A549 (cell line): Measurements from ENCODE around the gene SLC13A4. TPM values are rescaled to one million over a fixed set of nuclear protein-coding genes. Genes with fewer than 3 reads are reported as not detected.
A peak's percentile ranks its signal among the peaks of the same experiment; 100 is the strongest.

Experiments
- ATAC-seq, 2 experiments: fragments of 200-7000 bp in 1 of 2; fragments of >200 bp in 1 of 2; cut with Nextera tagmentation in 1 of 2; cut with Tn5 transposase in 1 of 2; 3 replicates each; pipeline versions ENCODE4 v1.8.0 to v1.9.1; 2018 to 2020; ENCODE audit warnings: mild to moderate bottlenecking in 1 of 2, moderate library complexity in 1 of 2
- CTCF ChIA-PET: fragments of 300-600 bp; sonication (Branson Sonifier 250); formaldehyde crosslinking; extraction: SDS; loops from one replicate; lab custom pipeline; 2021; ENCODE audit warnings: antibody characterized with exemption, inconsistent platforms; lab: Yijun Ruan, JAX
- POLR2A ChIA-PET: fragments of 350-600 bp; formaldehyde crosslinking; extraction: SDS; loops from one replicate; lab custom pipeline; 2021; ENCODE audit warnings: antibody characterized with exemption, inconsistent platforms; lab: Yijun Ruan, JAX
- DNase-seq, 2 experiments: peaks; one replicate each; pipeline versions ENCODE4 v3.0.0 to v3.0.0-alpha.2; 2011 to 2016; ENCODE audit warnings: low read depth in 1 of 2, low spot score in 1 of 2
- FAIRE-seq: peaks from 2 replicates; lab custom pipeline; 2011; peaks lifted over from hg19 to GRCh38; lab: Jason Lieb, UNC
- H3K27ac ChIP-seq, 2 experiments: fragments of >200 bp; sonication (Bioruptor Twin); formaldehyde crosslinking; 3 replicates each; pipeline ENCODE4 v1.5.1; 2016 to 2017
- H3K4me1 ChIP-seq: fragments of >200 bp; sonication (Bioruptor Twin); formaldehyde crosslinking; 3 replicates; pipeline ENCODE4 v1.6.1; 2016
- H3K4me2 ChIP-seq: fragments of >200 bp; sonication (Bioruptor Twin); formaldehyde crosslinking; 3 replicates; pipeline ENCODE4 v1.6.1; 2016
- H3K4me3 ChIP-seq: fragments of >200 bp; sonication (Bioruptor Twin); formaldehyde crosslinking; 3 replicates; pipeline ENCODE4 v1.5.1; 2016
- H3K9me3 ChIP-seq: fragments of >200 bp; sonication (Bioruptor Twin); formaldehyde crosslinking; 3 replicates; pipeline ENCODE4 v1.6.1; 2016
- CBX8 ChIP-seq: fragments of 200-600 bp; sonication (generic); IDR thresholded peaks from 2 replicates; pipeline ENCODE4 v1.6.1; 2016
- CHD4 ChIP-seq: fragments of 200-600 bp; sonication (generic); IDR thresholded peaks from 2 replicates; pipeline ENCODE4 v1.6.1; 2016; ENCODE audit warnings: antibody characterized with exemption, mild to moderate bottlenecking, borderline replicate concordance
- EP300 ChIP-seq, 2 experiments: fragments of >200 bp; sonication (Bioruptor Twin); formaldehyde crosslinking; IDR thresholded peaks; 2 replicates in 1 of 2; 3 replicates in 1 of 2; pipeline ENCODE4 v1.6.1; 2016 to 2017
- FOSB ChIP-seq: fragments of 250-450 bp; sonication (Bioruptor Pico); IDR thresholded peaks from 2 replicates; pipeline ENCODE4 v1.5.0; 2020; ENCODE audit warnings: mild to moderate bottlenecking, moderate library complexity
- HES2 ChIP-seq: fragments of >200 bp; sonication (Bioruptor Twin); formaldehyde crosslinking; IDR thresholded peaks from 2 replicates; pipeline ENCODE4 v1.6.1; 2016
- HOXA7 ChIP-seq: fragments of 250-450 bp; sonication (Bioruptor Pico); IDR thresholded peaks from 2 replicates; pipeline ENCODE4 v1.5.0; 2020; ENCODE audit warnings: mild to moderate bottlenecking, moderate library complexity
- HOXB13 ChIP-seq: fragments of 250-450 bp; sonication (Bioruptor Pico); IDR thresholded peaks from 2 replicates; pipeline ENCODE4 v1.5.0; 2020; ENCODE audit warnings: low read depth, mild to moderate bottlenecking, moderate library complexity
- JUN ChIP-seq, 2 experiments: fragments of >200 bp; sonication (Bioruptor Twin); formaldehyde crosslinking; IDR thresholded peaks; 2 replicates in 1 of 2; 3 replicates in 1 of 2; pipeline ENCODE4 v1.6.1; 2016 to 2017
- JUNB ChIP-seq: fragments of >200 bp; sonication (Bioruptor Twin); formaldehyde crosslinking; IDR thresholded peaks from 2 replicates; pipeline ENCODE4 v1.6.1; 2016
- KDM1A ChIP-seq: fragments of 200-600 bp; sonication (generic); IDR thresholded peaks from 2 replicates; pipeline ENCODE4 v1.6.1; 2016; ENCODE audit warnings: low read depth, mild to moderate bottlenecking
- KDM5A ChIP-seq: fragments of 200-600 bp; sonication (generic); IDR thresholded peaks from 2 replicates; pipeline ENCODE4 v1.6.1; 2016; ENCODE audit warnings: antibody characterized with exemption, mild to moderate bottlenecking
- NR3C1 ChIP-seq: fragments of >200 bp; sonication (Bioruptor Twin); formaldehyde crosslinking; IDR thresholded peaks from 3 replicates; pipeline ENCODE4 v1.6.1; 2017
- POLR2A ChIP-seq: IDR thresholded peaks from 2 replicates; pipeline ENCODE4 v1.6.1; 2012; ENCODE audit warnings: mild to moderate bottlenecking, low read length
- POLR2AphosphoS2 ChIP-seq: conservative IDR thresholded peaks from 2 replicates; pipeline ENCODE4 v1.6.1; 2012; ENCODE audit warnings: low read length, improper control_type of control experiment, inconsistent platforms
- RCOR1 ChIP-seq: fragments of 150-350 bp; IDR thresholded peaks from 2 replicates; pipeline ENCODE4 v1.6.1; 2014; ENCODE audit warnings: antibody characterized with exemption, low read length, low read depth
- RFX5 ChIP-seq: fragments of 450-650 bp; IDR thresholded peaks from 2 replicates; pipeline ENCODE4 v1.7.1; 2014; ENCODE audit warnings: antibody characterized with exemption, mild to moderate bottlenecking, moderate library complexity
- RNF2 ChIP-seq: fragments of 200-600 bp; sonication (generic); IDR thresholded peaks from 2 replicates; pipeline ENCODE4 v1.6.1; 2016; ENCODE audit warnings: low read depth, mild to moderate bottlenecking, antibody characterized with exemption, moderate library complexity, borderline replicate concordance
- SREBF2 ChIP-seq: fragments of 450-650 bp; IDR thresholded peaks from 2 replicates; pipeline ENCODE4 v1.6.1; 2014; ENCODE audit warnings: mild to moderate bottlenecking, moderate library complexity
- TFCP2L1 ChIP-seq: fragments of 250-450 bp; sonication (Bioruptor Pico); IDR thresholded peaks from 2 replicates; pipeline ENCODE4 v1.5.0; 2021; ENCODE audit warnings: mild to moderate bottlenecking
- TP53 ChIP-seq: fragments of 250-450 bp; sonication (Bioruptor Pico); IDR thresholded peaks from 2 replicates; pipeline ENCODE4 v1.5.0; 2021; ENCODE audit warnings: mild to moderate bottlenecking, moderate library complexity
- ZC3H11A ChIP-seq: fragments of 450-650 bp; IDR thresholded peaks from 2 replicates; pipeline ENCODE4 v1.6.1; 2014; ENCODE audit warnings: antibody characterized with exemption, mild to moderate bottlenecking
- WGBS: methylation state at CpG from one replicate; pipeline ENCODE4 v1.1.6; 2017; ENCODE audit errors: missing lambda C conversion rate; 5-methylcytosine and 5-hydroxymethylcytosine counted together
- polyA plus RNA-seq, 4 experiments: library from polyadenylated mRNA; depleted of rRNA in 3 of 4; stranded (reverse); fragments of >200 nt; fragmentation: RNase III in 1 of 4; extraction: RNeasy Plus Mini Kit Qiagen cat#74134 plus additional on column Dnase treatment in 1 of 4; gene quantifications; 2 replicates in 3 of 4; 3 replicates in 1 of 4; pipeline ENCODE4 v1.2.3, GENCODE V29; 2011 to 2017
- TF ChIP-seq, protein P1 (sequence below): IDR thresholded peaks from 2 replicates; pipeline ENCODE4 v1.6.1; 2012
- TF ChIP-seq, protein P2 (sequence below): fragments of >200 bp; sonication (Bioruptor Twin); formaldehyde crosslinking; IDR thresholded peaks from 3 replicates; pipeline ENCODE4 v1.5.1; 2016
- TF ChIP-seq, protein P3 (sequence below): IDR thresholded peaks from 2 replicates; pipeline ENCODE4 v1.6.1; 2012

Gene SLC13A4
- polyA plus RNA-seq, 2 of the 4 experiments (the other 2 are of a cell fraction) = not detected

GRCh38 chr7:135684136-135684535 is 43.9 kb downstream of the SLC13A4 start:
- TF ChIP-seq POLR2AphosphoS2 = no peak
- no peak for TF ChIP-seq JUN (IDR thresholded peaks at IDR 0.05)
- no peak for TF ChIP-seq HES2
- no peak for TF ChIP-seq TP53 (CRISPR knock-in tag)
- TF ChIP-seq CBX8 = no peak
- no peak for TF ChIP-seq POLR2A
- TF ChIP-seq NR3C1 = no peak
- no peak for TF ChIP-seq ZC3H11A
- TF ChIP-seq JUNB = no peak
- no peak for TF ChIP-seq FOSB (CRISPR knock-in tag)
- TF ChIP-seq CHD4 = no peak
- TF ChIP-seq KDM1A = no peak
- no peak for TF ChIP-seq KDM5A
- TF ChIP-seq HOXA7 = no peak
- TF ChIP-seq EP300 (IDR thresholded peaks at IDR 0.05) = no peak
- no peak for TF ChIP-seq RFX5
- TF ChIP-seq HOXB13 (CRISPR knock-in tag) = no peak
- TF ChIP-seq, protein P1, sequence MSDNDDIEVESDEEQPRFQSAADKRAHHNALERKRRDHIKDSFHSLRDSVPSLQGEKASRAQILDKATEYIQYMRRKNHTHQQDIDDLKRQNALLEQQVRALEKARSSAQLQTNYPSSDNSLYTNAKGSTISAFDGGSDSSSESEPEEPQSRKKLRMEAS = no peak
- TF ChIP-seq, all 56 proteins: peak for 0
- WGBS = 69% methylated on average over 3 of the region's 3 CpGs
- ChIA-PET POLR2A (interaction anchor here (1.4 kb wide), 1 partner anchor 21 kb away, joined by 5 read pairs; the partner anchor contains the start of gene STMP1), CTCF (interaction anchor here (0.9 to 3.5 kb wide), 3 partner anchors 12 to 27 kb away, joined by 3 to 25 read pairs (median 3); no protein-coding TSS in a partner anchor)
- H3K4me2 ChIP-seq = no peak overlapping the region
- no peak overlapping the region for H3K27ac ChIP-seq
- no peak overlapping the region for H3K4me3 ChIP-seq
- H3K9me3 ChIP-seq = no peaks in the 10 kb centered on the region
- FAIRE-seq = no peak
- DNase-seq = no peak
- ATAC-seq = peak in 1 of 2 experiments; percentile 25; a peak in 2 of 6 replicates
- H3K4me1 ChIP-seq = no peaks in the 10 kb centered on the region

GRCh38 chr7:135683609-135684008 is 44.4 kb downstream of the SLC13A4 start:
- H3K9me3 ChIP-seq = no peaks in the 10 kb centered on the region
- POLR2A ChIA-PET = interaction anchor here (1.4 kb wide), 1 partner anchor 21 kb away, joined by 5 read pairs; the partner anchor contains the start of gene STMP1
- FAIRE-seq (no peak), DNase-seq (no peak), ATAC-seq (no peak)
- CTCF ChIA-PET = interaction anchor here (0.9 to 3.5 kb wide), 2 partner anchors 11 to 27 kb away, joined by 3 to 25 read pairs; no protein-coding TSS in a partner anchor
- 94% methylated on average over 3 of the region's 3 CpGs for WGBS
- no peak overlapping the region for H3K4me3 ChIP-seq
- no peak overlapping the region for H3K4me2 ChIP-seq
- TF ChIP-seq HOXA7 (no peak), KDM1A (no peak), RCOR1 (no peak), SREBF2 (no peak)
- no peak overlapping the region for H3K27ac ChIP-seq
- H3K4me1 ChIP-seq = no peaks in the 10 kb centered on the region

DNA sequence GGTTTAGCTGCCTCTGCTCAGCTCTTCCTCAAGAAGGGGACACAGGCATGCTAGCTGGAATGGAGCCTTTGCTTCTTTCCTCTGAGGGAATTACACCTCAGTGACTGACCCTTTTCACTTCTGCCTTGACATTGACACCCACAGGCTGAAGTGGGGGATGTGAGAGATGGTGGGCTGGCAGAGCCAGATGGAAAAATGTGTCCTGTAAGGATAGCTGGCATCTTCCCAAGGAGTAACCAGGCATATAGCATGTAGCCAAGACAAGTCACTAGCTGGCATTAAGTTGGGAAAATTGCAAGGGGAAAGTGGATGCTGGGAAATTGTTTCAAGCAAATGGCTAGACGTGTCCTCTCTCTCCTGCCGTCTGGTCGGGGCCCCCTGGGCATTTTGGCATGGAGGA is 45.8 kb downstream of the SLC13A4 start:
- no peak for FAIRE-seq

More for the DNA sequence above, 45.8 kb downstream of the SLC13A4 start:
- CTCF ChIA-PET = interaction anchor here (0.6 to 1.2 kb wide), 3 partner anchors 29 to 432 kb away, joined by 3 to 5 read pairs (median 4); no protein-coding TSS in a partner anchor
- ATAC-seq (no peak), DNase-seq (no peak)
- POLR2A ChIA-PET = interaction anchor here (1.3 kb wide), 1 partner anchor 9 kb away, joined by 4 read pairs; no protein-coding TSS in a partner anchor
- Histone ChIP-seq H3K4me3 (no peak overlapping the region), H3K4me2 (no peak overlapping the region), H3K9me3 (no peaks in the 10 kb centered on the region), H3K4me1 (no peaks in the 10 kb centered on the region), H3K27ac (no peak overlapping the region)
- TF ChIP-seq RCOR1 (no peak), RNF2 (no peak), TFCP2L1 (CRISPR knock-in tag) (no peak)
- TF ChIP-seq, protein P2, sequence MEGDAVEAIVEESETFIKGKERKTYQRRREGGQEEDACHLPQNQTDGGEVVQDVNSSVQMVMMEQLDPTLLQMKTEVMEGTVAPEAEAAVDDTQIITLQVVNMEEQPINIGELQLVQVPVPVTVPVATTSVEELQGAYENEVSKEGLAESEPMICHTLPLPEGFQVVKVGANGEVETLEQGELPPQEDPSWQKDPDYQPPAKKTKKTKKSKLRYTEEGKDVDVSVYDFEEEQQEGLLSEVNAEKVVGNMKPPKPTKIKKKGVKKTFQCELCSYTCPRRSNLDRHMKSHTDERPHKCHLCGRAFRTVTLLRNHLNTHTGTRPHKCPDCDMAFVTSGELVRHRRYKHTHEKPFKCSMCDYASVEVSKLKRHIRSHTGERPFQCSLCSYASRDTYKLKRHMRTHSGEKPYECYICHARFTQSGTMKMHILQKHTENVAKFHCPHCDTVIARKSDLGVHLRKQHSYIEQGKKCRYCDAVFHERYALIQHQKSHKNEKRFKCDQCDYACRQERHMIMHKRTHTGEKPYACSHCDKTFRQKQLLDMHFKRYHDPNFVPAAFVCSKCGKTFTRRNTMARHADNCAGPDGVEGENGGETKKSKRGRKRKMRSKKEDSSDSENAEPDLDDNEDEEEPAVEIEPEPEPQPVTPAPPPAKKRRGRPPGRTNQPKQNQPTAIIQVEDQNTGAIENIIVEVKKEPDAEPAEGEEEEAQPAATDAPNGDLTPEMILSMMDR = no peak
- TF ChIP-seq, protein P3, sequence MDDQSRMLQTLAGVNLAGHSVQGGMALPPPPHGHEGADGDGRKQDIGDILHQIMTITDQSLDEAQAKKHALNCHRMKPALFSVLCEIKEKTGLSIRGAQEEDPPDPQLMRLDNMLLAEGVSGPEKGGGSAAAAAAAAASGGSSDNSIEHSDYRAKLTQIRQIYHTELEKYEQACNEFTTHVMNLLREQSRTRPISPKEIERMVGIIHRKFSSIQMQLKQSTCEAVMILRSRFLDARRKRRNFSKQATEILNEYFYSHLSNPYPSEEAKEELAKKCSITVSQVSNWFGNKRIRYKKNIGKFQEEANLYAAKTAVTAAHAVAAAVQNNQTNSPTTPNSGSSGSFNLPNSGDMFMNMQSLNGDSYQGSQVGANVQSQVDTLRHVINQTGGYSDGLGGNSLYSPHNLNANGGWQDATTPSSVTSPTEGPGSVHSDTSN = no peak
- 90% methylated on average over 3 of the region's 3 CpGs for WGBS
